Measurements from ENCODE around the gene TPST1. TPM values are rescaled to one million over a fixed set of nuclear protein-coding genes. Genes with fewer than 3 reads are reported as not detected.
"Not testable (repeated sequence)": the region's sequence is repeated elsewhere in the genome, so short reads cannot be mapped to it uniquely, and the experiment has no call there.

TPST1 gene
- polyA plus RNA-seq, 1 donor (not counting 4 experiments of a cell fraction or from before 2014, with no cell fraction given): 48.5 TPM

- no peak overlapping the region for H3K27ac ChIP-seq (ENCODE audit: control insufficient read depth, insufficient read depth, low read length)
- no peaks in the 10 kb centered on the region for H3K9me3 ChIP-seq (ENCODE audit: control insufficient read depth, low read depth, low read length)
- no peaks in the 10 kb centered on the region for H3K27me3 ChIP-seq (ENCODE audit: control insufficient read depth, extremely low read depth, insufficient read depth, low read length)
- no peak overlapping the region for H2AFZ ChIP-seq (ENCODE audit: control insufficient read depth, low read length)
- no peak overlapping the region for H3K4me2 ChIP-seq (ENCODE audit: control insufficient read depth, extremely low read depth, insufficient read depth, low read depth, low read length)
- no peak for TF ChIP-seq CTCF (optimal IDR thresholded peaks at IDR 0.05 in 1 of 3, IDR thresholded peaks at IDR 0.05 in 1 of 3, conservative IDR thresholded peaks at IDR 0.05 in 1 of 3; ENCODE audit: extremely low read depth in 1 of 3, insufficient read depth in 2 of 3, low read length in 3 of 3)
- TF ChIP-seq EZH2 (IDR thresholded peaks at IDR 0.05; ENCODE audit: low read length): no peak
- no peaks in the 10 kb centered on the region for H4K20me1 ChIP-seq (ENCODE audit: control insufficient read depth, extremely low read depth, insufficient read depth, low read length)
- H3K4me1 ChIP-seq (ENCODE audit: control insufficient read depth, extremely low read depth, insufficient read depth, low read length): peaks cover 32% of the 10 kb centered on the region
- peaks cover 17% of the 10 kb centered on the region for H3K79me2 ChIP-seq (ENCODE audit: control insufficient read depth, insufficient read depth, low read length)
- H3K9ac ChIP-seq (ENCODE audit: control insufficient read depth, extremely low read depth, insufficient read depth, low read length): no peak overlapping the region
- dilution Hi-C loops (cut with MboI; ENCODE audit: extremely low pct_ligation_motif_present, low sequenced_read_pairs): no loop called here
- H3K9me1 ChIP-seq (ENCODE audit: control insufficient read depth, extremely low read depth, insufficient read depth, low read length): no peaks in the 10 kb centered on the region
- DNase-seq (ENCODE audit: low read depth, low spot score): no peak
- no peaks in the 10 kb centered on the region for H3K36me3 ChIP-seq (ENCODE audit: control insufficient read depth in 2 of 2, extremely low read depth in 1 of 2, insufficient read depth in 2 of 2, low read length in 2 of 2)
- no peak overlapping the region for H3K4me3 ChIP-seq (ENCODE audit: control insufficient read depth in 2 of 3, extremely low read depth in 1 of 3, insufficient read depth in 2 of 3, low read depth in 1 of 3, low read length in 3 of 3)
- FAIRE-seq: no peak
These were observed 158.5 kb downstream of the TPST1 start for GRCh38 chr7:66363635-66364034.

- Histone ChIP-seq H3K79me2 (ENCODE audit: control insufficient read depth, insufficient read depth, low read length) (peaks cover 11% of the 10 kb centered on the region), H3K4me1 (ENCODE audit: control insufficient read depth, extremely low read depth, insufficient read depth, low read length) (peaks cover 18% of the 10 kb centered on the region)
- dilution Hi-C loops (cut with MboI; ENCODE audit: extremely low pct_ligation_motif_present, low sequenced_read_pairs); H3K27me3 ChIP-seq (ENCODE audit: control insufficient read depth, extremely low read depth, insufficient read depth, low read length); H3K9me3 ChIP-seq (ENCODE audit: control insufficient read depth, low read depth, low read length); FAIRE-seq; DNase-seq (ENCODE audit: low read depth, low spot score); H4K20me1 ChIP-seq (ENCODE audit: control insufficient read depth, extremely low read depth, insufficient read depth, low read length); H3K4me3 ChIP-seq (ENCODE audit: control insufficient read depth in 2 of 3, extremely low read depth in 1 of 3, insufficient read depth in 2 of 3, low read depth in 1 of 3, low read length in 3 of 3); H3K9ac ChIP-seq (ENCODE audit: control insufficient read depth, extremely low read depth, insufficient read depth, low read length); H3K27ac ChIP-seq (ENCODE audit: control insufficient read depth, insufficient read depth, low read length); H2AFZ ChIP-seq (ENCODE audit: control insufficient read depth, low read length); H3K36me3 ChIP-seq (ENCODE audit: control insufficient read depth in 2 of 2, extremely low read depth in 1 of 2, insufficient read depth in 2 of 2, low read length in 2 of 2); H3K4me2 ChIP-seq (ENCODE audit: control insufficient read depth, extremely low read depth, insufficient read depth, low read depth, low read length); H3K9me1 ChIP-seq (ENCODE audit: control insufficient read depth, extremely low read depth, insufficient read depth, low read length): not testable (repeated sequence)
These were observed 159.9 kb downstream of the TPST1 start for GRCh38 chr7:66365031-66365430.

GRCh38 chr7:66371096-66371824 is 166.1 kb downstream of the TPST1 start:
- Histone ChIP-seq H3K27me3 (ENCODE audit: control insufficient read depth, extremely low read depth, insufficient read depth, low read length) (no peaks in the 10 kb centered on the region), H3K9me3 (ENCODE audit: control insufficient read depth, low read depth, low read length) (no peaks in the 10 kb centered on the region), H3K36me3 (ENCODE audit: control insufficient read depth in 2 of 2, extremely low read depth in 1 of 2, insufficient read depth in 2 of 2, low read length in 2 of 2) (peaks cover 0 to 2% of the 10 kb centered on the region in 2 experiments), H2AFZ (ENCODE audit: control insufficient read depth, low read length) (no peak overlapping the region), H3K4me3 (ENCODE audit: control insufficient read depth in 2 of 3, extremely low read depth in 1 of 3, insufficient read depth in 2 of 3, low read depth in 1 of 3, low read length in 3 of 3) (no peak overlapping the region), H3K4me1 (ENCODE audit: control insufficient read depth, extremely low read depth, insufficient read depth, low read length) (no peaks in the 10 kb centered on the region), H3K9ac (ENCODE audit: control insufficient read depth, extremely low read depth, insufficient read depth, low read length) (no peak overlapping the region), H3K79me2 (ENCODE audit: control insufficient read depth, insufficient read depth, low read length) (no peaks in the 10 kb centered on the region), H3K9me1 (ENCODE audit: control insufficient read depth, extremely low read depth, insufficient read depth, low read length) (no peaks in the 10 kb centered on the region), H3K4me2 (ENCODE audit: control insufficient read depth, extremely low read depth, insufficient read depth, low read depth, low read length) (no peak overlapping the region), H4K20me1 (ENCODE audit: control insufficient read depth, extremely low read depth, insufficient read depth, low read length) (no peaks in the 10 kb centered on the region), H3K27ac (ENCODE audit: control insufficient read depth, insufficient read depth, low read length) (no peak overlapping the region)
- FAIRE-seq (no peak), DNase-seq (ENCODE audit: low read depth, low spot score) (no peak)
- TF ChIP-seq EZH2 (IDR thresholded peaks at IDR 0.05; ENCODE audit: low read length) (no peak), CTCF (optimal IDR thresholded peaks at IDR 0.05 in 1 of 3, IDR thresholded peaks at IDR 0.05 in 1 of 3, conservative IDR thresholded peaks at IDR 0.05 in 1 of 3; ENCODE audit: extremely low read depth in 1 of 3, insufficient read depth in 2 of 3, low read length in 3 of 3) (no peak)
- dilution Hi-C loops (cut with MboI; ENCODE audit: extremely low pct_ligation_motif_present, low sequenced_read_pairs): no loop called here

All from keratinocyte (primary cell).